Measurements from ENCODE around the gene SLC12A4. TPM values are rescaled to one million over a fixed set of nuclear protein-coding genes. Genes with fewer than 3 reads are reported as not detected.
"Not testable (repeated sequence)": the region's sequence is repeated elsewhere in the genome, so short reads cannot be mapped to it uniquely, and the experiment has no call there.

Gene SLC12A4
- total RNA-seq = 10 to 100 TPM in 4 of 8 experiments, 1 to 10 TPM in 4; 5.0 to 54.9 (median 21.4) TPM

DNA sequence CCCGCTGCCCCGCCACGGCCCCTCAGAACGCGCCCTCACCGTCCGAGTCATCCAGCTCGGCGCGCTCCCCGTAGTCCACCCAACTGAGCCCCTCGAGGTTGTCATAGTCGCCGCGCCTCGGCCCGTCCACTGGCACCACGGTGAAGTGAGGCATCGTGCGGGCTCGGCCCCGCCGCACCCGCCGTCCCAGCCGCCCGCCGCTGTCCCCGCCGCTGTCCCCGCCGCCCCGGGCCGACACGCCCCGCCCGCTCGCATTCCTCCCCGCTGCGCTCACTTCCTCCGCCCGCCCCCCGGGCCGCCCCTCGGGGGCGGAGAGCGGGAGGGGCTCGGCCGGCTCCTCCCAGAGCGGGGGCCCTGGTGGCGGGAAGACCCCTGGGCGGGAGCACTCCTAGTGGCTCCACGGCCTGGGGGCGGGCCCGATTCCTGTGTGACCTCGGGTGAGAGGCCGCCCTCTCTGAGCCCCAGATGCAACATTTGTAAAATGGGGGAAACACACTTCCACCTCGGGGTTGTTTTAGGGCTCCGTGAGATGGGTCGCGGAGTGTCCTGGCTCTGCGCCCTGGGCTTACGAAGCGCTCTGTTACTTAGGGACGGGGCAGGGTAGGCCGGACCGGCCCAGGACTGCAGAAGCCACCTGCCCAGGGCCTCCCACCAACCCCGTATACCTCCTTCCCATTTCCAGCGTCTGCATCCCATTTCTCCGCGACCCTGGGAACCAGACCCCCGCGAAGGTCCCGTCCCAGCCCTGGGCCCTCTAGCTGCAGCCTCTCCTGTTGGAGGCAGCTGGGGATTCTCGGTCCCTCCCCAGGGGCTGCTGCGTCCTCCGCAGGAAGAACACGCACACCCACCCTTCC is at the start of gene SLC12A4:
Gene SLC12A4, minus strand, starts transcription at position 238 of the 854 bp plus-strand sequence. Its CDS starts 84 bp downstream, at position 154.
- peak; percentile 54 to 84 (median 76) for ATAC-seq (replicated peaks in 6 of 8)
- Histone ChIP-seq H3K27ac (peak within 1 kb of the TSS in 1 of 2 donors; percentile 35), H3K4me3 (peak within 1 kb of the TSS; percentile 29 to 61 (median 42)), H3K4me1 (replicated peaks in 1 of 2) (peaks cover 0 to 5% of the 10 kb centered on the region in 2 donors)
- in situ Hi-C loops (cut with MboI; ENCODE audit: low pct_unique_long_range_greater_than_20kb in 2 of 9, low sequenced_read_pairs in 9 of 9, unreplicated experiment in 9 of 9) = no loop called here
- 4 to 40% (median 9%) methylated on average over 1 to 4 of the region's 78 CpGs; no CpG with 5 or more reads in 7 of the 10 experiments for WGBS, 10 experiments

DNA sequence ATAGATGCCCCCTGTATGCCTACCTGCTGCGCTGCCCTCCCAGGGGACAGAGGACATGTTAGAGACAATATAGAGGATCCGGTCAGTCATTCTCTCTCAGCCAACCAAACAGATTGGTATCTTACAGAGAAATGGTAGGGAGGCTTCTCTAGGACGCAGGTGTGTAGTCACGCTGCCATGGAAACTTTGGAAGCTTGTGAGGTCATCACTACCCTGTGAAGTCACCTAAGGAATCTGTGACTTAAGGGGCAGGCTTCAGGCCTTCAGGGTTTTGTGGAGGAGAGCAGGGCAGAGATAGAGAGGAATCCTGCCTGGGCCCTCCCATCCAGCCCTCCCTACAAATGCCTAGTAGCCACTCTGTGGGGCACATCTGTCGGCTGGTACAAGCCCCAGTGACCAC is 47.2 kb upstream of the SLC12A4 start, which contains the start of gene DPEP2NB:
Gene DPEP2NB, minus strand, starts transcription at position 231 of the 400 bp plus-strand sequence. Its CDS starts 141 bp downstream, at position 90.
- no peaks in the 10 kb centered on the region for H3K4me1 ChIP-seq (replicated peaks in 1 of 2)
- no peak within 1 kb of the TSS for H3K27ac ChIP-seq
- H3K4me3 ChIP-seq = no peak within 1 kb of the TSS
- 43 to 100% (median 83%) methylated on average over 1 to 3 of the region's 5 CpGs; no CpG with 5 or more reads in 2 of the 10 experiments for WGBS, 10 experiments
- in situ Hi-C loops (cut with MboI; ENCODE audit: low pct_unique_long_range_greater_than_20kb in 2 of 9, low sequenced_read_pairs in 9 of 9, unreplicated experiment in 9 of 9) = no loop called here
- no peak for ATAC-seq (replicated peaks in 6 of 8)

DNA sequence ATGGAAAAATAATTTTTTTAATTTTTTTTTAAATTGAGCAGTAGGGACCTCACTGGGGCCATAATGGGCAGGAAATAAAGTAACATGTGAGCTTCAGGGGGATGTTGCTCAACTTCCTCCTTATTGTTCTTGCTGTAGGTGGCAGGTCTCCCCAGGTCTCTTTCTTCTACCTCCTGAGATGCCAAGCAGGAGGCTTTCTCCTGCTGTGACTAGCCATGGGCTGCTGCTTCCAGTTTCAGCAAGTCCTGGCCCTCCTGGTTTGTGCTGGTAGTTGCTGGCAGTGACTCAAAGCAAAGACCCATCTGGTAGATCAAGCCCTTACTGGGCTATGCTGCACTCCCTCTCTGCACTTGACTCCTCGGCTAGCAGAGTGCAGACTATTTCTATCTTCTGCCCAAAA is 45.0 kb upstream of the SLC12A4 start:
- in situ Hi-C loops (cut with MboI; ENCODE audit: low pct_unique_long_range_greater_than_20kb in 2 of 9, low sequenced_read_pairs in 9 of 9, unreplicated experiment in 9 of 9) = no loop called here
- no peaks in the 10 kb centered on the region for H3K4me1 ChIP-seq (replicated peaks in 1 of 2)
- ATAC-seq (replicated peaks in 6 of 8) = no peak
- H3K27ac ChIP-seq = no peak overlapping the region
- 75% methylated on average over 1 of the region's 1 CpG; no CpG with 5 or more reads in 9 of the 10 experiments for WGBS, 10 experiments
- no peak overlapping the region for H3K4me3 ChIP-seq

DNA sequence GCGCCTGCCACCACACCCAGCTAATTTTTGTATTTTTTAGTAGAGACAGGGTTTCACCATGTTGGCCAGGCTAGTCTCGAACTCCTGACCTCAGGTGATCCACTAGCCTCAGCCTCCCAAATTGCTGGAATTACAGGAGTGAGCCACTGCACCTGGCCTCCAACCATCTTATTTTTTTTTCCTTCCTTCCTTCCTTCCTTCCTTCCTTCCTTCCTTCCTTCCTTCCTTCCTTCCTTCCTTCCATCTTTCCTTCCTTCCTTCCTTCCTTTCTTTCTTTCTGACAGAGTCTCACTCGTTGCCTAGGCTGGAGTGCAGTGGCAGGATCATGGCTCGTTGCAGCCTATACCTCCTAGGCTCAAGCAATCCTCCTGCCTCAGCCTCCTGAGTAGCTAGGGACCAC is 41.4 kb upstream of the SLC12A4 start:
- in situ Hi-C loops (cut with MboI; ENCODE audit: low pct_unique_long_range_greater_than_20kb in 2 of 9, low sequenced_read_pairs in 9 of 9, unreplicated experiment in 9 of 9); H3K27ac ChIP-seq; H3K4me3 ChIP-seq; ATAC-seq (replicated peaks in 6 of 8); H3K4me1 ChIP-seq (replicated peaks in 1 of 2): not testable (repeated sequence)
- WGBS, 10 experiments = 67 to 100% (median 76%) methylated on average over 1 to 2 of the region's 4 CpGs; no CpG with 5 or more reads in 6 of the 10 experiments

GRCh38 chr16:68009157-68009735 is 40.8 kb upstream of the SLC12A4 start:
- no peak overlapping the region for H3K27ac ChIP-seq
- no peaks in the 10 kb centered on the region for H3K4me1 ChIP-seq (replicated peaks in 1 of 2)
- in situ Hi-C loops (cut with MboI; ENCODE audit: low pct_unique_long_range_greater_than_20kb in 2 of 9, low sequenced_read_pairs in 9 of 9, unreplicated experiment in 9 of 9) = no loop called here
- 18 to 94% (median 69%) methylated on average over 1 to 5 of the region's 9 CpGs for WGBS, 10 experiments
- no peak overlapping the region for H3K4me3 ChIP-seq
- no peak for ATAC-seq (replicated peaks in 6 of 8)

DNA sequence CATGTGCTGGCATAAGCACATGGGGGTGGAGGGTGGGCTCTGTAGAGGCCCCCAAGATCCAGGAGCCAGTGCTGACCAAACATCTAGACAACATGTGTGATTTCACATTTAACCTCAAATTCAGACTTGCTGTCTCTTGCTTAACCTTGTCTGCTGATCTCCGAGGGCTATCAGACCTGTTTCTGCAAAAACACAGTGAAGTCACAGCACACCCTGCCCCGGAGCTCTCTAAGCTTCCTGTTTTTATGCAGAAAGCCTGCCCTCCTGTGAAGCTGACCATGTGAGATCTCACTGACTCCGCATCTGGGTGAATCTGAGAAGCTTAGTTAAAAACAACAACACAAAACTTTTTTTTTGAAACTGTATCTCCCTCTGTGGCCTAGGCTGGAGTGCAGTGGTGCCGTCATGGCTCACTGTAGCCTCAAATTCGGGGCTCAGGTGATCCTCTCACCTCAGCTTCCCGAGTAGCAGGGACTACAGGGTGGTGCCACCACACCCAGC is 37.4 kb upstream of the SLC12A4 start:
- Histone ChIP-seq H3K27ac (no peak overlapping the region), H3K4me1 (replicated peaks in 1 of 2) (no peaks in the 10 kb centered on the region), H3K4me3 (no peak overlapping the region)
- peak in 3 of 8 experiments; percentile 99 for ATAC-seq (replicated peaks in 6 of 8)
- 23 to 59% (median 42%) methylated on average over 2 to 6 of the region's 6 CpGs; no CpG with 5 or more reads in 4 of the 10 experiments for WGBS, 10 experiments
- in situ Hi-C loops (cut with MboI; ENCODE audit: low pct_unique_long_range_greater_than_20kb in 2 of 9, low sequenced_read_pairs in 9 of 9, unreplicated experiment in 9 of 9) = no loop called here

- no peak overlapping the region for H3K27ac ChIP-seq
Measured at GRCh38 chr16:68005211-68005610, 36.8 kb upstream of the SLC12A4 start.

DNA sequence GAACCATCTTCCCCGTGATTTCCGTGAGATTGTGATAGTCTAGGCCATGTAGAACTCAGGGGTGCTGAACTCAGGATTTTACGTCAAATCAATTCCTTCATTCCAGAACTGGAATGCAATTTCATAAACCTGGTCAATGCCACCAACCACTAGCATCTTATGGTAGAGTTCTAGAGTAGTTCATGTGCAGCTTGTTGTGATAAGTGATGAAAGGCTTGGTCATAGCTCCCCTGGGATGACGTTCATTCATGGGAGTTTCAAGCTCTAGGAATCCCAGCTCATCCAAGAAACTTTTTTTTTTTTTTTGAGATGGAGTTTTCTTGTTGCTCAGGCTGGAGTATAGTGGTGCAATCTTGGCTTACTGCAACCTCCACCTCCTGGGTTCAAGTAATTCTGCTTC is 34.6 kb upstream of the SLC12A4 start:
- H3K27ac ChIP-seq = no peak overlapping the region
- no peaks in the 10 kb centered on the region for H3K4me1 ChIP-seq (replicated peaks in 1 of 2)
- WGBS, 10 experiments = 0 to 100% (median 89%) methylated on average over 1 to 4 of the region's 4 CpGs; no CpG with 5 or more reads in 3 of the 10 experiments
- no peak for ATAC-seq (replicated peaks in 6 of 8)
- in situ Hi-C loops (cut with MboI; ENCODE audit: low pct_unique_long_range_greater_than_20kb in 2 of 9, low sequenced_read_pairs in 9 of 9, unreplicated experiment in 9 of 9) = no loop called here
- no peak overlapping the region for H3K4me3 ChIP-seq

More at GRCh38 chr16:68005211-68005610, 36.8 kb upstream of the SLC12A4 start:
- WGBS, 10 experiments = 40 to 90% (median 82%) methylated on average over 1 to 9 of the region's 9 CpGs; no CpG with 5 or more reads in 1 of the 10 experiments
- ATAC-seq (replicated peaks in 6 of 8) = no peak
- H3K4me3 ChIP-seq = no peak overlapping the region
- in situ Hi-C loops (cut with MboI; ENCODE audit: low pct_unique_long_range_greater_than_20kb in 2 of 9, low sequenced_read_pairs in 9 of 9, unreplicated experiment in 9 of 9) = no loop called here
- H3K4me1 ChIP-seq (replicated peaks in 1 of 2) = no peaks in the 10 kb centered on the region

- no peak for ATAC-seq (replicated peaks in 6 of 8)
- no peak overlapping the region for H3K27ac ChIP-seq
- H3K4me3 ChIP-seq = no peak overlapping the region
- no peaks in the 10 kb centered on the region for H3K4me1 ChIP-seq (replicated peaks in 1 of 2)
- 0 to 80% (median 50%) methylated on average over 1 to 2 of the region's 3 CpGs; no CpG with 5 or more reads in 1 of the 10 experiments for WGBS, 10 experiments
- in situ Hi-C loops (cut with MboI; ENCODE audit: low pct_unique_long_range_greater_than_20kb in 2 of 9, low sequenced_read_pairs in 9 of 9, unreplicated experiment in 9 of 9) = no loop called here
Measured at GRCh38 chr16:68000450-68000849, 32.0 kb upstream of the SLC12A4 start.

DNA sequence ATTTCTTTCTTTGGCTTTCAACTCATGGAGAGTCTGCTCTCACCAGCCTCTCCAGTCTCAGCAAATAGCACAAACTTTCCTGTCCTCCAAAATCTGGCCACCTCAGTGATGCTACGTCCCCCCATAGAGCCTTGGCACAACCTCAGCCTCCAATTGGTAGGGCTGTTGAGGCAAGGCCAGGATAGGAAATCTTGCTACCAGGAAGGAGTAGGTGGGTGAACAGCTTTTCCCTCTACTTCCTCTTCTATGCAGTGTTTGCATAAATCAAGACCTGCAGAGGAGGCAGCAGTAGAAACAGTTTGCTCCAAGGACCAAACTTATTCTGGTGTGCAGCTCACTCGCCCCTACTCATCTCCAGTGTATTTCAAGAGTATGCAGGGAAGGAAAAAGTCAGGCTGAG is 31.5 kb upstream of the SLC12A4 start:
- in situ Hi-C loops (cut with MboI; ENCODE audit: low pct_unique_long_range_greater_than_20kb in 2 of 9, low sequenced_read_pairs in 9 of 9, unreplicated experiment in 9 of 9) = loop anchor here in 1 of 9 experiments (10.0 kb wide), 1 partner anchor 225 kb away; no protein-coding TSS in a partner anchor
- no peak for ATAC-seq (replicated peaks in 6 of 8)
- Histone ChIP-seq H3K4me1 (replicated peaks in 1 of 2) (no peaks in the 10 kb centered on the region), H3K27ac (no peak overlapping the region), H3K4me3 (no peak overlapping the region)
- 62 to 100% (median 80%) methylated on average over 1 to 2 of the region's 2 CpGs; no CpG with 5 or more reads in 5 of the 10 experiments for WGBS, 10 experiments

DNA sequence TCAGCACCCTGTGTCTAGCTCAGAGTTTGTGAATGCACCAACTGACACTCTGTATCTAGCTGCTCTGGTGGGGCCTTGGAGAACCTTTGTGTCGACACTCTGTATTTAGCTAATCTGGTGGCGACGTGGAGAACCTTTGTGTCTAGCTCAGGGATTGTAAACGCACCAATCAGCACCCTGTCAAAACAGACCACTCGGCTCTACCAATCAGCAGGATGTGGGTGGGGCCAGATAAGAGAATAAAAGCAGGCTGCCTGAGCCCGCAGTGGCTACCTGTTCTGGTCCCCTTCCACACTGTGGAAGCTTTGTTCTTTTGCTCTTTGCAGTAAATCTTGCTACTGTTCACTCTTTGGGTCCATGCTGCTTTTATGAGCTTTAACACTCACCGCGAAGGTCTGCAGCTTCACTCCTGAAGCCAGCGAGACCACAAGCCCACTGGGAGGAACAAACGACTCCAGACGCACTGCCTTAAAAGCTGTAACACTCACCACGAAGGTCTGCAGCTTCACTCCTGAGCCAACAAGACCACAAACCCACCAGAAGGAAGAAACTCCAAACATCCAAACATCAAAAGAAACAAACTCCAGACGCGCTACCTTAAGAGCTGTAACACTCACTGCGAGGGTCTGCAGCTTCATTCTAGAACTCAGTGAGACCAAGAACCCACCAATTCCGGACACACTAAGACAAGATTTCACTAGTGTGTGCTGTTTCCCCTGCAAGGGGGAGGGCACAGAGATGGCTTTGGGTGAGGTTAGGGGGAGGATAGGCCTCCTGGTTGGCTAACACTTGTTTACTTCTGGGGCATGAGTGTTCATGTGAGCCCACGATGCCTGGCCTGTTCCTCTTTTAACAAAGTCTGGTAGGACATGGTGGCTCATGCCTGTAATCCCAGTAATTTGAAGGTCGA is 30.6 kb upstream of the SLC12A4 start, which contains the start of gene DPEP2:
Gene DPEP2, minus strand, starts transcription at position 706 of the 910 bp plus-strand sequence. CDS start 6,272 bp downstream, outside the sequence.
- WGBS, 10 experiments = 31 to 100% (median 80%) methylated on average over 1 to 13 of the region's 18 CpGs; no CpG with 5 or more reads in 2 of the 10 experiments
- in situ Hi-C loops (cut with MboI; ENCODE audit: low pct_unique_long_range_greater_than_20kb in 2 of 9, low sequenced_read_pairs in 9 of 9, unreplicated experiment in 9 of 9) = loop anchor here in 1 of 9 experiments (10.0 kb wide), 1 partner anchor 226 kb away; no protein-coding TSS in a partner anchor
- not testable (repeated sequence) for H3K27ac ChIP-seq; H3K4me1 ChIP-seq (replicated peaks in 1 of 2); H3K4me3 ChIP-seq; ATAC-seq (replicated peaks in 6 of 8)

DNA sequence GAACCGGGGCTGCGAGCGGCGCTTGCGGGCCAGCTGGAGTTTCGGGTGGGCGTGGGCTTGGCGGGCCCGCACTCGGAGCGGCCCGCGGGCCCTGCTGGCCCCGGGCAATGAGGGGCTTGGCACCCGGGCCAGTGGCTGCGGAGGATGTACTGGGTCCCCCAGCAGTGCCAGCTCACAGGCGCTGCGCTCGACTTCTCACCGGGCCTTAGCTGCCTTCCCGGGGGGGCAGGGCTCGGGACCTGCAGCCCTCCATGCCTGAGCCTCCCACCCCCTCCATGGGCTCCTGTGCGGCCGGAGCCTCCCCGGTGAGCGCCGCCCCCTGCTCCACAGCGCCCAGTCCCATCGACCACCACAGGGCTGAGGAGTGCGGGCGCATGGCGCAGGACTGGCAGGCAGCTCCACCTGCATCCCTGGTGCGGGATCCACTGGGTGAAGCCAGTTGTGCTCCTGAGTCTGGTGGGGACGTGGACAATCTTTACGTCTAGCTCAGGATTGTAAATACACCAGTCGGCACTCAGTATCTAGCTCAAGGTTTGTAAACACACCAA is 29.9 kb upstream of the SLC12A4 start:
- 88% methylated on average over 3 of the region's 36 CpGs; no CpG with 5 or more reads in 9 of the 10 experiments for WGBS, 10 experiments
- H3K4me1 ChIP-seq (replicated peaks in 1 of 2); ATAC-seq (replicated peaks in 6 of 8); H3K27ac ChIP-seq; H3K4me3 ChIP-seq: not testable (repeated sequence)
- in situ Hi-C loops (cut with MboI; ENCODE audit: low pct_unique_long_range_greater_than_20kb in 2 of 9, low sequenced_read_pairs in 9 of 9, unreplicated experiment in 9 of 9) = loop anchor here in 1 of 9 experiments (10.0 kb wide), 1 partner anchor 226 kb away; no protein-coding TSS in a partner anchor
